Endothelial cell of umbilical vein (primary cell): Measurements from ENCODE around the gene ATP8A2. TPM values are rescaled to one million over a fixed set of nuclear protein-coding genes. Genes with fewer than 3 reads are reported as not detected.

Experiments
- BruUV-seq: library from RNA; stranded (reverse); fragments of 400-500 nt; replicated peaks from 2 replicates; lab custom pipeline; 2021; lab: Mats Ljungman, UMichigan
- CTCF ChIA-PET: fragments of 300-600, 350-600 bp; sonication (Branson Sonifier 250); formaldehyde crosslinking; loops from one replicate; lab custom pipeline; 2021; ENCODE audit warnings: antibody characterized with exemption, inconsistent platforms; lab: Charles Lee
- POLR2A ChIA-PET: fragments of 300-600, 350-600 bp; sonication (Branson Sonifier 250); formaldehyde crosslinking; loops from one replicate; lab custom pipeline; 2021; ENCODE audit warnings: antibody characterized with exemption, inconsistent platforms; lab: Charles Lee
- DNase-seq: peaks from one replicate; pipeline ENCODE4 v3.0.0-alpha.2; 2011; ENCODE audit warnings: low read depth, low spot score
- FAIRE-seq: peaks from 2 replicates; lab custom pipeline; 2011; peaks lifted over from hg19 to GRCh38; lab: Jason Lieb, UNC
- H2AFZ ChIP-seq: 2 replicates; pipeline ENCODE4 v1.6.0; 2012; ENCODE audit warnings: low read depth, low read length, control low read depth, inconsistent platforms
- H3K27ac ChIP-seq: 2 replicates; pipeline ENCODE4 v1.5.1; 2011; ENCODE audit warnings: low read depth, mild to moderate bottlenecking, control low read depth, low read length, moderate library complexity; ENCODE audit not compliant: insufficient read depth
- H3K27me3 ChIP-seq, 2 experiments: 2 replicates each; pipeline versions ENCODE4 v1.6.0 to v1.6.1; 2011; ENCODE audit warnings: low read length in 2 of 2, mixed read lengths in 1 of 2; ENCODE audit not compliant: control insufficient read depth in 2 of 2, insufficient read depth in 2 of 2
- H3K36me3 ChIP-seq, 2 experiments: 2 replicates in 1 of 2; 3 replicates in 1 of 2; pipeline ENCODE4 v1.5.1; 2011; ENCODE audit warnings: low read length in 2 of 2, mild to moderate bottlenecking in 1 of 2, moderate library complexity in 1 of 2; ENCODE audit not compliant: control insufficient read depth in 2 of 2, insufficient read depth in 2 of 2; ENCODE audit errors: extremely low read depth in 1 of 2
- H3K4me1 ChIP-seq: 3 replicates; pipeline ENCODE4 v1.5.1; 2011; ENCODE audit warnings: mild to moderate bottlenecking, low read length; ENCODE audit not compliant: control insufficient read depth, insufficient read depth; ENCODE audit errors: extremely low read depth
- H3K4me2 ChIP-seq: 2 replicates; pipeline ENCODE4 v1.6.1; 2011; ENCODE audit warnings: low read length, control low read depth, mixed read lengths; ENCODE audit not compliant: insufficient read depth
- H3K4me3 ChIP-seq, 3 experiments: fragments of 200-600 bp in 1 of 3; sonication (generic), shearing (Covaris generic) in 1 of 3; replicated peaks in 1 of 3; 2 replicates each; pipeline ENCODE4 v1.5.1; 2011 to 2016; ENCODE audit warnings: control low read depth in 3 of 3, low read length in 3 of 3, mild to moderate bottlenecking in 2 of 3, inconsistent platforms in 1 of 3, low read depth in 1 of 3, moderate library complexity in 1 of 3; ENCODE audit not compliant: insufficient read depth in 1 of 3
- H3K79me2 ChIP-seq: 2 replicates; pipeline ENCODE4 v1.6.0; 2012; ENCODE audit warnings: low read length, inconsistent platforms; ENCODE audit not compliant: control insufficient read depth, insufficient read depth
- H3K9ac ChIP-seq: replicated peaks from 2 replicates; pipeline ENCODE3; 2011; ENCODE audit warnings: low read length, control low read depth; ENCODE audit not compliant: insufficient read depth; ENCODE audit errors: extremely low read depth
- H3K9me1 ChIP-seq: replicated peaks from 3 replicates; pipeline ENCODE4 v1.6.0; 2011; ENCODE audit warnings: mild to moderate bottlenecking, low read length; ENCODE audit not compliant: control insufficient read depth, insufficient read depth; ENCODE audit errors: extremely low read depth
- H3K9me3 ChIP-seq: replicated peaks from 2 replicates; pipeline ENCODE4 v1.5.1; 2012; ENCODE audit warnings: low read length, inconsistent platforms; ENCODE audit not compliant: control insufficient read depth, insufficient read depth
- H4K20me1 ChIP-seq: replicated peaks from 2 replicates; pipeline ENCODE3; 2011; ENCODE audit warnings: mild to moderate bottlenecking, low read length; ENCODE audit not compliant: control insufficient read depth, insufficient read depth; ENCODE audit errors: extremely low read depth
- CTCF ChIP-seq, 2 donors: IDR thresholded peaks; 1 replicate in 1 of 2; 2 replicates in 1 of 2; pipeline ENCODE4 v1.5.1; 2011; ENCODE audit warnings: low read length in 2 of 2, mild to moderate bottlenecking in 2 of 2, moderate library complexity in 2 of 2, control low read depth in 1 of 2, inconsistent platforms in 1 of 2, low read depth in 1 of 2; ENCODE audit not compliant: insufficient read depth in 1 of 2; ENCODE audit errors: extremely low read depth in 1 of 2
- FOS ChIP-seq: IDR thresholded peaks from 2 replicates; pipeline ENCODE4 v1.6.1; 2011; ENCODE audit warnings: mild to moderate bottlenecking, low read length, moderate library complexity, borderline replicate concordance; ENCODE audit not compliant: insufficient read depth
- GATA2 ChIP-seq: IDR thresholded peaks from 2 replicates; pipeline ENCODE4 v1.7.0; 2011; ENCODE audit warnings: low read depth, mild to moderate bottlenecking, moderate library complexity, mixed read lengths, low read length; ENCODE audit not compliant: insufficient read length, insufficient read depth
- POLR2A ChIP-seq: IDR thresholded peaks from 2 replicates; pipeline ENCODE4 v1.6.1; 2012; ENCODE audit warnings: low read depth, mild to moderate bottlenecking, control low read depth, low read length
- POLR2AphosphoS5 ChIP-seq: IDR thresholded peaks from 2 replicates; pipeline ENCODE4 v1.6.1; 2012; ENCODE audit warnings: low read depth, mild to moderate bottlenecking, control low read depth, low read length, moderate library complexity; ENCODE audit not compliant: insufficient read depth
- dilution Hi-C: fragments of 300-500 bp; cut with MboI; formaldehyde crosslinking; loops from one replicate; pipeline ENCODE4 v1.15.0; 2019; ENCODE audit warnings: low sequenced_read_pairs; ENCODE audit not compliant: extremely low pct_ligation_motif_present
- intact Hi-C: fragments of 100-400 bp; cut with micrococcal nuclease; formaldehyde crosslinking; loops from one replicate; pipeline ENCODE4 v1.10.0; 2022
- polyA plus RNA-seq, 4 experiments: library from polyadenylated mRNA; depleted of rRNA in 3 of 4; stranded (reverse) in 3 of 4; unstranded in 1 of 4; fragments of >200 nt; gene quantifications; 2 replicates each; pipeline versions ENCODE4 v1.2.1 to v1.2.3, GENCODE V29; 2011 to 2012; ENCODE audit warnings: missing spikeins in 1 of 4
- total RNA-seq: library from RNA; stranded (reverse); gene quantifications from 2 replicates; pipeline ENCODE4 v1.2.3, GENCODE V29; 2021

ATP8A2 gene
- total and polyA plus RNA-seq, 2 donors (not counting 3 experiments of a cell fraction or from before 2014, with no cell fraction given), result 0.11 to 0.49 TPM

GRCh38 chr13:26036383-26036782 lies 664.6 kb downstream of the ATP8A2 start:
- intact Hi-C loops, result no loop called here

GRCh38 chr13:26037302-26037701 lies 665.5 kb downstream of the ATP8A2 start:
- DNase-seq (peak; percentile 40), FAIRE-seq (peak; percentile 40)
- no peaks in the 10 kb centered on the region for H3K4me1 ChIP-seq
- no peak overlapping the region for H3K4me2 ChIP-seq
- H3K9ac ChIP-seq, result no peak overlapping the region
- H3K27me3 ChIP-seq, result no peaks in the 10 kb centered on the region
- dilution Hi-C loops (no loop called here), intact Hi-C loops (no loop called here)
- H3K79me2 ChIP-seq, result no peaks in the 10 kb centered on the region
- TF ChIP-seq POLR2A (no peak), CTCF (IDR thresholded peaks at IDR 0.05; ENCODE audit: extremely low read depth in 1 of 2, insufficient read depth in 1 of 2, low read depth in 1 of 2, low read length in 2 of 2) (peak; percentile 61 to 73), FOS (no peak), GATA2 (no peak)
- ChIA-PET POLR2A (no interaction called here), CTCF (interaction anchor here (0.6 to 2.3 kb wide), 12 partner anchors 10 to 136 kb away, joined by 3 to 7 read pairs (median 4); no protein-coding TSS in a partner anchor)
- H3K9me3 ChIP-seq, result no peaks in the 10 kb centered on the region
- no TSS peak for BruUV-seq
- H3K27ac ChIP-seq, result no peak overlapping the region
- H4K20me1 ChIP-seq, result no peaks in the 10 kb centered on the region
- no peaks in the 10 kb centered on the region for H3K36me3 ChIP-seq
- H2AFZ ChIP-seq, result no peak overlapping the region
- no peaks in the 10 kb centered on the region for H3K9me1 ChIP-seq
- no peak overlapping the region for H3K4me3 ChIP-seq

More at GRCh38 chr13:26036383-26036782, 664.6 kb downstream of the ATP8A2 start:
- FAIRE-seq, result no peak
- TF ChIP-seq CTCF (IDR thresholded peaks at IDR 0.05; ENCODE audit: extremely low read depth in 1 of 2, insufficient read depth in 1 of 2, low read depth in 1 of 2, low read length in 2 of 2) (no peak), POLR2AphosphoS5 (no peak)
- no peaks in the 10 kb centered on the region for H4K20me1 ChIP-seq
- no TSS peak for BruUV-seq
- H2AFZ ChIP-seq, result no peak overlapping the region
- H3K79me2 ChIP-seq, result no peaks in the 10 kb centered on the region
- CTCF ChIA-PET, result interaction anchor here (0.7 to 1.9 kb wide), 3 partner anchors 11 to 59 kb away, joined by 3 to 7 read pairs (median 5); no protein-coding TSS in a partner anchor
- H3K9me1 ChIP-seq, result no peaks in the 10 kb centered on the region
- no peak for DNase-seq
- H3K4me2 ChIP-seq, result no peak overlapping the region
- H3K36me3 ChIP-seq, result no peaks in the 10 kb centered on the region
- no peaks in the 10 kb centered on the region for H3K27me3 ChIP-seq
- dilution Hi-C loops, result no loop called here
- POLR2A ChIA-PET, result no interaction called here
- no peaks in the 10 kb centered on the region for H3K4me1 ChIP-seq
- no peak overlapping the region for H3K4me3 ChIP-seq
- H3K9ac ChIP-seq, result no peak overlapping the region
- H3K9me3 ChIP-seq, result no peaks in the 10 kb centered on the region
- no peak overlapping the region for H3K27ac ChIP-seq
